Measurements from ENCODE around the gene HTR6.

Gene HTR6

GRCh38 chr1:19656780-19657466, 7.8 kb upstream of the HTR6 start:
- no peak for DNase-seq (ENCODE audit: low spot score)

- no peak for DNase-seq (ENCODE audit: low spot score)
Observed at GRCh38 chr1:19657511-19657910, 7.2 kb upstream of the HTR6 start.

- DNase-seq (ENCODE audit: low spot score): no peak
Observed at GRCh38 chr1:19658186-19658585, 6.5 kb upstream of the HTR6 start.

GRCh38 chr1:19661721-19662228, 2.9 kb upstream of the HTR6 start:
- DNase-seq (ENCODE audit: low spot score): no peak

GRCh38 chr1:19662313-19662712, 2.4 kb upstream of the HTR6 start:
- no peak for DNase-seq (ENCODE audit: low spot score)

- DNase-seq (ENCODE audit: low spot score): no peak
Observed at GRCh38 chr1:19665186-19665495, 466 bp downstream of the HTR6 start.

- peak; percentile 63 for DNase-seq (ENCODE audit: low spot score)
Observed at GRCh38 chr1:19665496-19666465, 1.1 kb downstream of the HTR6 start.

- DNase-seq (ENCODE audit: low spot score): no peak
Observed at GRCh38 chr1:19668888-19669287, 4.2 kb downstream of the HTR6 start.

- DNase-seq (ENCODE audit: low spot score): no peak
Observed at GRCh38 chr1:19670787-19671186, 6.1 kb downstream of the HTR6 start.

- no peak for DNase-seq (ENCODE audit: low spot score)
Observed at GRCh38 chr1:19672237-19672636, 7.6 kb downstream of the HTR6 start.

GRCh38 chr1:19675797-19676196, 11.1 kb downstream of the HTR6 start:
- DNase-seq (ENCODE audit: low spot score): no peak

GRCh38 chr1:19676438-19676922, 11.8 kb downstream of the HTR6 start:
- DNase-seq (ENCODE audit: low spot score): peak; percentile 82

- DNase-seq (ENCODE audit: low spot score): no peak
Observed at GRCh38 chr1:19678493-19678892, 13.8 kb downstream of the HTR6 start.

- no peak for DNase-seq (ENCODE audit: low spot score)
Observed at GRCh38 chr1:19678931-19679453, 14.3 kb downstream of the HTR6 start.

- no peak for DNase-seq (ENCODE audit: low spot score)
Observed at GRCh38 chr1:19679691-19680090, 15.0 kb downstream of the HTR6 start.

GRCh38 chr1:19680644-19681043, 16.0 kb downstream of the HTR6 start:
- no peak for DNase-seq (ENCODE audit: low spot score)

- DNase-seq (ENCODE audit: low spot score): no peak
Observed at GRCh38 chr1:19682257-19682656, 17.6 kb downstream of the HTR6 start.

GRCh38 chr1:19682901-19683300, 18.2 kb downstream of the HTR6 start:
- no peak for DNase-seq (ENCODE audit: low spot score)

- no peak for DNase-seq (ENCODE audit: low spot score)
Observed at GRCh38 chr1:19683351-19683750, 18.7 kb downstream of the HTR6 start.

- no peak for DNase-seq (ENCODE audit: low spot score)
Observed at GRCh38 chr1:19684677-19685076, 20.0 kb downstream of the HTR6 start.

- no peak for DNase-seq (ENCODE audit: low spot score)
Observed at GRCh38 chr1:19685994-19686393, 21.3 kb downstream of the HTR6 start.

- no peak for DNase-seq (ENCODE audit: low spot score)
Observed at GRCh38 chr1:19687414-19687813, 22.7 kb downstream of the HTR6 start.
